ENCODE measurements around the gene DCTN4.
A peak's percentile ranks its signal among the peaks of the same experiment; 100 is the strongest.

Gene DCTN4

DNA sequence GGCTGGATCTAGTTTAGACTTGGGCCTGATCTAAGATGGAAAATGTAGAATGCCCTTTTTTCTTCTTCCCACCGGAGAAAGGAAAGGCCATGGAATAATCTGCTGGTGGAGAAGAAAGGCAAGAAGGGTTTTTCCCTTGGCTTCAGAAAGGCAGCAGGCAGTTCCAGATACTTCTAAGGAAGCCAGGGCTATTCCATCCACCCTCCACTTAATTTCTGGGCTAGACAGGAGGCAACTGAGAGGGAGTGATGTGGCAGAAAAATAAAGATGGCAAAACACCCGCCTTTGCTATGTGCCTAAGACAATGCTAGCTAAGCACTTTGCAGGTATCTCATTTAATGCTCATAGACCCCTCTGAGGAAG is 87.9 kb downstream of the DCTN4 start:
- no peak for DNase-seq (ENCODE audit: low read depth)

DNA sequence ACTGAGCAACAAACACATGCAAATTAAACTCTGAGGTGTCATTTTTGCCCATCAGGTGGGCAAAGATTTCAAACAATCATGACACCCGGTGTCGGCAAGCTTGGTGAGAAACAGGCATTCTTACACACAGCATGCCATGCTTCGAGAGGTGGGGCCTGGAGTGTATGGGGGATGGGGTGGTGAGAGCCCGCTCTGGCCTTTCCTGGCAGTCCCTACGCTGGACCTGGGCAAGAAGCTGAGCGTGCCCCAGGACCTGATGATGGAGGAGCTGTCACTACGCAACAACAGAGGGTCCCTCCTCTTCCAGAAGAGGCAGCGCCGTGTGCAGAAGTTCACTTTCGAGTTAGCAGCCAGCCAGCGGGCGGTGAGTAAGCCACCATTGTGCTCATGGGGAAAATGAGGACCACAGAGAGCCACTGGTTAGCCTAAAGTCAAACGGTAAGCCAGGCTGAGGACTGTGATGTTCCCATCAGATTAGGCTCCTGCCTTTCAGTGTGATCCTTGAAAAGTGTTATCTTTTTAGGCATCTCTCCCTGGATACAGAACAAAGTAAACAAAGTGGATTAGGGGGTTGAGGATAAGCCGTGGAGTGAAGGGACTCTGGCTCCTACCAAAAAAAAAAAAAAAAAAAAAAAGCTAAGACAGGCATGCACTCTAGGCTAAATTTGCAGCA is 88.4 kb downstream of the DCTN4 start:
- DNase-seq (ENCODE audit: low read depth): no peak

DNA sequence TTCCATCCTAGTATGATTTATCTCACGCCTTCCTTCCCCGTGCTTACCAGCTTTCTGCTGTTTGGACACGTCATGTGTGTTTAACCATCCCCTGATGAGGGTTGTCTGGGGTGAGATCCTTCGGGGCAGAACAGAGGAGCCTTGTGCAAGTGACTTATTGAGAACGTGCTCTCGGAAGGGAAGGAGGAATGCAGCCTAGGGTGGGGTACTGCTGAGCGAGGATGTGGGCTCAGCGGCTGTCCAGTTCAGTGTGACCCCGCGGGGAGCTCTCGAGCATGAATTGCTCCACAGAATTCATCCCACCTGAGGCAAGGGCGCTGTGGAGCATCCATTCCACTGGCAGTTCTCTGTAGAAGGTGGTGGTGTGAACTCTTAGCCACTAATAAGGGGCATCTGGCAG is 93.8 kb downstream of the DCTN4 start:
- peak; percentile 70 for DNase-seq (ENCODE audit: low read depth)

DNA sequence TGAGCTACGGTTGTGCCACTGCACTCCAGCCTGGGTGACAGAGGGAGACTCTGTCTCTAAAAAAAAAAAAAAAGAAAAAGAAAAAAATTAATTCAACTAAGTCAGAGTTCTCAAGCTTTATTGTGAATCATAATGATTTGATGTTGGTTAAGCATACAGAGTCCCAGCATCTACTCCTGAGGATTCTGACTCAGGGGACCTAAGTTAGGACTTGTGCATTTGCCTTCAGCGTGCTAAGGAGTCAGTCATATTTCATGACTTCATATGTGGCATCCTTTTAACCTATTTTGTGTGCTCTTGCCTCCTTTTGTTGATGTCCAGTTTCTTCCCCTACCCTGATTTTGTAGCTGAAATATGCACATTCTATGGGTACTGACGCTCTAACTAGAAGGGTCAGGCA is 94.9 kb downstream of the DCTN4 start:
- DNase-seq (ENCODE audit: low read depth): no peak

DNA sequence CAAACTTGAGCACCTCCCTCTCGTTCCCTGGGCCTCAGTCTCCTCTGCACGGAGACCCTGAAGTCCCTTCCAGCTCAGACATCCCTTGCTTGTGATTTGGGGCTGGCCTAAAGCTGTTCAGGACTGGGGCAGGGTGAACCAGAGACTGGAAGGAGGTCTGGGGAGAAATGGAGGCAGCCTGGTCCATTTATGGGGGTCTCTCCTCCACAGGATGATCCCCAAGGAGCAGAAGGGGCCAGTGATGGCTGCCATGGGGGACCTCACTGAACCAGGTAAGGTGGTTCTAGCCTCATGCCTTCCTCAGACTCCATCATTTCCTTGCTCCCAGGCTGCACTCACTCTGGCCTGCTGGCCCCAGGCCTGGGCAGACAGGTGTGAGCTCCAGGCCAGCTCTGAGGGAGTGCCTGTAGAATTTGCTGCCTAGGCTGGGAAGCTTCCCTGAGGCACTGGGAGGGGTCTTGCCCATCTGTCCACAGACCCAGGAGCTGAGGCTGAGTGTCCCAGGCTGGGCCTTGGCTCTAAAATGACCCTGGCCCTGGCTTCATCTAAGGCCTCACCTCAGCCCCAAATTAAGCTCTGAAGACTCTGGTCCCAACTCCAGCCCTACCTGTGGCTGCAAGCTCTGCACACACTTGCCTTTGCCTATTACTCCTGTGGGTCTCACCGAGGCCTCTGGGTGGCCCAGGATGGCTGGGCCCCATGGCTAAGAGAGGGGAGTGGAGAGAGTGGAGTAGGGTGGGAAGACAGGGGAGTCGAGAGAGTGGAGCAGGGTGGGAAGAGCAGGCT is 95.9 kb downstream of the DCTN4 start:
- no peak for DNase-seq (ENCODE audit: low read depth)

DNA sequence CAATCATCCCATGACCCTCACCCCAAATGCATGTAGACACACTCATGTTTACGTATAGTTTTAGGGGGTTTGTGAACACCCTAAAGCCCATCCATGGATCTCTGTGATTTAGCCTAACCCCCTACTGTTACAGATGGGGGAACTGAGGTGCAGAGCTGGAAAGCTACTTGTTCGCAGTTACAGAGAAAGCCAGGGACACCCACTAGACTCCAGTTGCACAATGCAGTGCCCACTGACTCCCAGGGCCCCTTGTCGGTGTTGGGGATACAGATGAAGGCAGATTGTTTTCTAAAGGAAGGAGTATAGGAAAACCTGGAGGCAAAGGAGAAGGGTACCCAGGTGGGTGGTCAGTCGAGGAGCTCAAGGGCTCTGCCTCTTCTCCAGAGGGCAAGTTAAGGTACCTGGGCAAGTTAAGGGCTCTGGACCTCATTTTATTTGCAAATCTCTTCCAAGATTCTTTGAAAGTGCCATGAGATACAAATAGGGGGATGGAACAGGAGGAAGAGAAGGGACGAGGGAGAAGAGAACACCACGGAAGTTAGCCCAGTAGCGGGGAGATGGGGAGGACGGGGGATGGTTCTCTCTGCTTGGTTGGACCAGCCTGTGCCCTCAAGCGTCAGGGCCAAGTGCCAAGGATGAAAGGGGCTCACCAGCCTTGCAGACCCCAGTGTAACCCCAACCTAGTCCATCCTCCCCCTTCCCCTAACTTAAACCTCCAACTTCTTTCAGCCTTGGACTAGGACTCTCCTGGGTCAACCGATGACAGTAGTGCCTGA is 96.8 kb downstream of the DCTN4 start:
- DNase-seq (ENCODE audit: low read depth): no peak

DNA sequence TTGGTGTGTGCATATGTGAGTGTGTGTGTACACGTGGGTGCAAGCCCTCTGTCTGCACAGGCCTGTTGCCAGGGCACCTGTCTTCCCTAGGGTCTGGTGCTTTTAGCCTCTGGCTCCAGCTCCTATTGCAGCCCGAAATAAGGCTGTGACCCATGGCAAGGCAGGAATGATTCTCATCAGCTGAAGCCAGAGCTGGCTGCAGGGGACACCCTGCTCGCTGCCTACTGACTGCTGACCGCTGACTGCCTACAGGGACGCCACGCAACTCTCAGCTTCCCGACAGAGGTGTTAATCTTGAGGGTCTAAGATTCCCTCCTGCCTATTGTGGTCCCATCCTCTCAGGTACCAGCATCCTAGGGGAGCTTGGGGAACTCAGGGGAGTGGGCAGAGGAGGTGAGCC is 97.7 kb downstream of the DCTN4 start, which contains the start of gene MYOZ3:
Gene MYOZ3, plus strand, starts transcription at position 166 of the 400 bp plus-strand sequence. CDS start 1,691 bp downstream, outside the sequence.
- no peak for DNase-seq (ENCODE audit: low read depth)

DNA sequence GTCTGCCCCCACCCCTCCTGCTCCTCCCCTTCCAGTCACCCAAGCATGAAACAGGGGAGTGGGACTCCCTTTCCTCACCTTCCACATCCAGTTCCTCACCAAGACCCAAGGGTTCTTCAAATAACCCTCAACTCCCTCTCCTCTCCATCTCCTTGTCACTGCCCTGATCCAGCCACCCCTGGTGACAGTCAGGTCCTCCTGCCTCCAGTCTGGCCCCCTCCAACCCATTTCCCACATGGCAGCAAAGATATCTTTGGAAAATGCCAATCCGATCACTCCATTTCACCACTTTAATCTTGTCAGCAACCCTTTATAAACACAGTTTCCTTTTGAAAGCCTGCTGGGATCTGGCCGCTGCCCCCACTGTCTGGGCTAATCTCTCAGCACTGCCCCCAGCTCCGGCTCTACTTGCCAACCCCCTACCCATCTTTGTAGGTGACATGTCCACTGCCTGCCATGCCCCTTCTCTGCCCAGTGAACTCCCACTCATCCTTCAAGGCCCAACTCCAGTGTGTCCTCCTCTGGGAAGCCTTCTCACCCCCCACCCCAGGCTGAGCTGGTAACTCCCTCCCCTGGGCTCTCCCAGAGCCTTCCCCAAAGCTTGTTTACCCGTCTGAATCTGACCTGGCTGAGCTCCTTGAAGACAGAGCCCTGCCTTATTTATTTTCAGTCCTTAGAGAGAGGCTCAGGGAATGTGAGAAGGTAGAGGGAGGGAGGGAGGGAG is 98.5 kb downstream of the DCTN4 start:
- no peak for DNase-seq (ENCODE audit: low read depth)

DNA sequence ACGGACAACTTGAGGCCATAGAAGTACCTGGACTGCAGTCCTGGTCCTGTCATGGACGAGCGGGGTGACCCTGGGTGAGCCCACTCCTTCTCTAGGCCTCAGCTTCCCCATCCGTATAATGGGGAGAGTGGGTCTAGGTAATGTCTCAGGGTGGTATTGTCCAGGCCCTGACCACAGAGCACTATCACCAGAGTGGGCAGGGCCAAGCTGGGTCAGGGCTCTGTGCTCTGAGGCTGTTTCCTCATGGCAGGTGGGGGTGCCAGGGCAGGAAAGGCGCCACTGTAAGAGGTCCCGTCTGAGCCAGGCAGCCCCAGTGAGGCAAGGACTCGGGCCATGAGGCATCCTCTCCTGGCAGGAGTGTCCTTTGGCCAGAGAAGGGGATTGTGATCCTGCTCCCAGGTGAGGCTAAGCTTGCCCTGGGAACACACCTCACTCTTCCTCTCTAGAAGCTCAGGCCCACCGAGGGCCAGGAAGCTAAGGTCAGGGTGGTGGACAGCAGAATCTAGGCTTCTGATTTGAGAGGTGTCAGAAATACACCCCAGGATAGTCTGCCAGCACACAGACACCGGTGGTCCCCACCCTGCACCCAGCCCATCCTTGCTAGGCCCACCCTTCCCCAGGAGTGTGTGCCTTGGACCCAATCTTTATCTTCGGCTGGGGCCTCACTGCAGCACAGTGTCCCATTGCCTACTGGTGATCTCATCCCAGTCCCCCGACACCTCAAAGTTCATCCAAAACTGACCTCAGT is 99.3 kb downstream of the DCTN4 start:
- DNase-seq (ENCODE audit: low read depth): no peak

DNA sequence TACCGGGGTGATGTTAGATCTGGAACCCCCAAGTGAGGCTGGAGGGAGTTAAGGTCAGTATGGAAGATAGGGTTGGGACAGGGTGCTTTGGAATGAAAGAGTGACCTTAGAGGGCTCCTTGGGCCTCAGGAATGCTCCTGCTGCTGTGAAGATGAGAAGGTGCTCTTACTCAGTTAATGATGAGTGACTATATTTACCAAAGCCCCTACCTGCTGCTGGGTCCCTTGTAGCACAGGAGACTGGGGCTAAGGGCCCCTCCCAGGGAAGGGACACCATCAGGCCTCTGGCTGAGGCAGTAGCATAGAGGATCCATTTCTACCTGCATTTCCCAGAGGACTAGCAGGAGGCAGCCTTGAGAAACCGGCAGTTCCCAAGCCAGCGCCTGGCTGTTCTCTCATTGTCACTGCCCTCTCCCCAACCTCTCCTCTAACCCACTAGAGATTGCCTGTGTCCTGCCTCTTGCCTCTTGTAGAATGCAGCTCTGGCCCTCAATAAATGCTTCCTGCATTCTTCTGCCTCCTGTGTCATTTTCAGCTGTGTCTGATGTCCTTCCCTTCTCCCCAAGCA is 100.0 kb downstream of the DCTN4 start:
- no peak for DNase-seq (ENCODE audit: low read depth)

All from EH (cell line).